ENCODE data around the gene SLC44A2.

The SLC44A2 gene

GRCh38 chr19:10593148-10593547 lies 32.2 kb upstream of the SLC44A2 start:
- H3K27me3 ChIP-seq (ENCODE audit: insufficient read depth, low read depth): no peaks in the 10 kb centered on the region
- no peak overlapping the region for H3K27ac ChIP-seq
- H3K79me2 ChIP-seq (ENCODE audit: insufficient read depth, low read depth): no peaks in the 10 kb centered on the region
- H3K4me1 ChIP-seq (ENCODE audit: low read depth, poor library complexity, severe bottlenecking): peaks cover 22% of the 10 kb centered on the region
- no peaks in the 10 kb centered on the region for H3K36me3 ChIP-seq (ENCODE audit: insufficient read depth)
- H3K9ac ChIP-seq: no peak overlapping the region
- H3K4me2 ChIP-seq: no peak overlapping the region; the same call in 1 of the 2 replicates
- no peak overlapping the region for H2AFZ ChIP-seq (ENCODE audit: low read depth)
- TF ChIP-seq, protein P1, sequence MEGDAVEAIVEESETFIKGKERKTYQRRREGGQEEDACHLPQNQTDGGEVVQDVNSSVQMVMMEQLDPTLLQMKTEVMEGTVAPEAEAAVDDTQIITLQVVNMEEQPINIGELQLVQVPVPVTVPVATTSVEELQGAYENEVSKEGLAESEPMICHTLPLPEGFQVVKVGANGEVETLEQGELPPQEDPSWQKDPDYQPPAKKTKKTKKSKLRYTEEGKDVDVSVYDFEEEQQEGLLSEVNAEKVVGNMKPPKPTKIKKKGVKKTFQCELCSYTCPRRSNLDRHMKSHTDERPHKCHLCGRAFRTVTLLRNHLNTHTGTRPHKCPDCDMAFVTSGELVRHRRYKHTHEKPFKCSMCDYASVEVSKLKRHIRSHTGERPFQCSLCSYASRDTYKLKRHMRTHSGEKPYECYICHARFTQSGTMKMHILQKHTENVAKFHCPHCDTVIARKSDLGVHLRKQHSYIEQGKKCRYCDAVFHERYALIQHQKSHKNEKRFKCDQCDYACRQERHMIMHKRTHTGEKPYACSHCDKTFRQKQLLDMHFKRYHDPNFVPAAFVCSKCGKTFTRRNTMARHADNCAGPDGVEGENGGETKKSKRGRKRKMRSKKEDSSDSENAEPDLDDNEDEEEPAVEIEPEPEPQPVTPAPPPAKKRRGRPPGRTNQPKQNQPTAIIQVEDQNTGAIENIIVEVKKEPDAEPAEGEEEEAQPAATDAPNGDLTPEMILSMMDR (conservative IDR thresholded peaks at IDR 0.05; ENCODE audit: low read depth, low read length): no peak
- H4K20me1 ChIP-seq (ENCODE audit: insufficient read depth): no peaks in the 10 kb centered on the region
- H3K4me3 ChIP-seq (IDR thresholded peaks at IDR 0.05; ENCODE audit: insufficient read depth, low read depth, low read length): no peak overlapping the region

DNA sequence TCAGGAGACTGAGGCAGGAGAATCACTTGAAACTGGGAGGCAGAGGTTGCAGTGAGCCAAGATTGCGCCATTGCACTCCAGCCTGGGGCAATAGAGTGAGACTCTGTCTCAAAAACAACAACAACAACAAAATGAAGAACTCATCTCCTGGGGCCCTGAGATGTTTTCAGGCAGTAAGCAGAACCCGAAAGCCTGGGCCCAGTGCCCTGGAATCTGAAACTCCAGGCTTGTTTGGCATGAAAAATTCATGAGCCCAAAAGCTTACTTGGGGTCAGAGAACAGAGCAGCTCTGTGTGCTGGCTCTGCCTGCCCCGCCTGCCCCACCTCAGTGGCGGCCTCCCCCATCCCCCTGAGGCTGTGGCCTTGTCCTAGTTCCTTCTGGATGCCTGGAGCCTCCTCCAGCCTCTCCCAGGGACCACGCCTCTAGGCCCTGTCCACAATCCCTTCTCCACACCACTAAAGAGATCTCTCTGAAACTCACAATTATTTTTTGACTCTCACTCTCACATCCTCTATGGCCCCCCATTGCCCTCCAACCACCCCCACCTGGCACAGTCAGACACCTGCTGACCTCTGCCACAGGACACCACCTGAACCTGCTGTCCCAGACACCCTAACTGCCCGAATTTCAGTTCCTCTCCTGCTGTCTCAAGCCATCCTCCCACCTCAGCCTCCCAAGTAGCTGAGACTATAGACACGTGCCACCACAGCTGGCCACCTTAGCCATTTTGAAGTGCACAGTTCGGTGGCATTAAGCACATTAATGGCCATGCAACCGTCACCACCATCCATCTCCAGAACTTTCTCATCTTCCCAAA lies 31.3 kb upstream of the SLC44A2 start:
- H3K4me3 ChIP-seq (IDR thresholded peaks at IDR 0.05; ENCODE audit: insufficient read depth, low read depth, low read length): no peak overlapping the region
- no peak overlapping the region for H3K9ac ChIP-seq
- H3K79me2 ChIP-seq (ENCODE audit: insufficient read depth, low read depth): no peaks in the 10 kb centered on the region
- H2AFZ ChIP-seq (ENCODE audit: low read depth): peak overlapping the region; percentile 26; the same call in 1 of the 2 replicates
- H3K4me2 ChIP-seq: no peak overlapping the region; the same call in 1 of the 2 replicates
- H4K20me1 ChIP-seq (ENCODE audit: insufficient read depth): no peaks in the 10 kb centered on the region
- peaks cover 22% of the 10 kb centered on the region for H3K4me1 ChIP-seq (ENCODE audit: low read depth, poor library complexity, severe bottlenecking)
- TF ChIP-seq, protein P1 (conservative IDR thresholded peaks at IDR 0.05; ENCODE audit: low read depth, low read length): no peak
- no peaks in the 10 kb centered on the region for H3K27me3 ChIP-seq (ENCODE audit: insufficient read depth, low read depth)
- H3K27ac ChIP-seq: no peak overlapping the region
- H3K36me3 ChIP-seq (ENCODE audit: insufficient read depth): no peaks in the 10 kb centered on the region

- TF ChIP-seq, protein P1 (conservative IDR thresholded peaks at IDR 0.05; ENCODE audit: low read depth, low read length): no peak
- Histone ChIP-seq H3K27ac (no peak overlapping the region), H3K4me1 (ENCODE audit: low read depth, poor library complexity, severe bottlenecking) (peaks cover 7% of the 10 kb centered on the region)
Measured at GRCh38 chr19:10600149-10600548, 25.2 kb upstream of the SLC44A2 start.

GRCh38 chr19:10601999-10602329 lies 23.4 kb upstream of the SLC44A2 start:
- Histone ChIP-seq H3K27ac (no peak overlapping the region), H4K20me1 (ENCODE audit: insufficient read depth) (no peaks in the 10 kb centered on the region), H3K27me3 (ENCODE audit: insufficient read depth, low read depth) (peaks cover 14% of the 10 kb centered on the region; the same call in 1 of the 2 replicates), H3K36me3 (ENCODE audit: insufficient read depth) (no peaks in the 10 kb centered on the region), H3K4me3 (IDR thresholded peaks at IDR 0.05; ENCODE audit: insufficient read depth, low read depth, low read length) (no peak overlapping the region), H3K79me2 (ENCODE audit: insufficient read depth, low read depth) (no peaks in the 10 kb centered on the region), H3K4me1 (ENCODE audit: low read depth, poor library complexity, severe bottlenecking) (no peaks in the 10 kb centered on the region), H2AFZ (ENCODE audit: low read depth) (peak overlapping the region; percentile 41; the same call in 1 of the 2 replicates), H3K9ac (no peak overlapping the region), H3K4me2 (peak overlapping the region; percentile 54; the same call in 1 of the 2 replicates)
- TF ChIP-seq, protein P1 (conservative IDR thresholded peaks at IDR 0.05; ENCODE audit: low read depth, low read length): no peak

More at GRCh38 chr19:10600149-10600548, 25.2 kb upstream of the SLC44A2 start:
- Histone ChIP-seq H3K27me3 (ENCODE audit: insufficient read depth, low read depth) (peaks cover 14% of the 10 kb centered on the region; the same call in 1 of the 2 replicates), H4K20me1 (ENCODE audit: insufficient read depth) (no peaks in the 10 kb centered on the region), H3K79me2 (ENCODE audit: insufficient read depth, low read depth) (no peaks in the 10 kb centered on the region), H3K4me3 (IDR thresholded peaks at IDR 0.05; ENCODE audit: insufficient read depth, low read depth, low read length) (no peak overlapping the region), H3K36me3 (ENCODE audit: insufficient read depth) (no peaks in the 10 kb centered on the region), H2AFZ (ENCODE audit: low read depth) (no peak overlapping the region), H3K4me2 (no peak overlapping the region), H3K9ac (no peak overlapping the region)

Measured in KMS-11 (cell line).